Mucosa of descending colon (tissue), 3 donors: ENCODE data around the gene SOX6. TPM values are rescaled to one million over a fixed set of nuclear protein-coding genes. Genes with fewer than 3 reads are reported as not detected.

Experiments used
- ATAC-seq: fragments of 200-7000 bp; cut with Tn5 transposase; one replicate; pipeline ENCODE4 v1.9.1; 2020; ENCODE audit warnings: mild to moderate bottlenecking, moderate library complexity
- DNase-seq, 3 donors: peaks; one replicate each; pipeline ENCODE4 v3.0.0-alpha.2; 2020
- H3K36me3 ChIP-seq: fragments of 200-600 bp; one replicate; pipeline ENCODE4 v1.8.0; 2021; ENCODE audit warnings: low read depth, mild to moderate bottlenecking
- H3K4me1 ChIP-seq: fragments of 200-600 bp; one replicate; pipeline ENCODE4 v1.8.0; 2021; ENCODE audit warnings: low read depth, mild to moderate bottlenecking
- H3K4me3 ChIP-seq: fragments of 200-600 bp; one replicate; pipeline ENCODE4 v1.8.0; 2021; ENCODE audit warnings: mild to moderate bottlenecking
- H3K9me3 ChIP-seq: fragments of 200-600 bp; one replicate; pipeline ENCODE4 v1.8.0; 2021; ENCODE audit warnings: mild to moderate bottlenecking
- CTCF ChIP-seq: fragments of 200-600 bp; IDR thresholded peaks from one replicate; pipeline ENCODE4 v1.8.0; 2022; ENCODE audit warnings: antibody characterized with exemption, mild to moderate bottlenecking
- intact Hi-C, 2 donors: fragments of 100-400 bp; cut with DNase I in 1 of 2; cut with micrococcal nuclease in 1 of 2; formaldehyde crosslinking; loops; one replicate each; pipeline versions ENCODE4 v1.11.0 to v1.11.1; 2022; cut with DNase I, micrococcal nuclease
- total RNA-seq, 3 donors: library from RNA; stranded (reverse); fragmentation: NEBNext Ultra II Directional in 2 of 3; extraction: Animal tissue kit (Norgen Biotek cat#: 25700) in 2 of 3; gene quantifications; one replicate each; pipeline versions ENCODE4 v1.2.1 to v1.2.4, GENCODE V29; 2021 to 2023
- donor health status: DM: no; HTN: no; CAD: no; lungs with moderate emphysema.
- donor health status: DM: no; HTN: no; CAD: no.
- donor health status: DM: no; HTN: yes; CAD: no.

Gene SOX6
- total RNA-seq, 3 donors from 2014 or later, result 5.8 to 6.5 (median 6.0) TPM

GRCh38 chr11:16346975-16347374 lies 9.4 kb downstream of the SOX6 start:
- intact Hi-C loops, result no loop called here
- H3K36me3 ChIP-seq, result no peaks in the 10 kb centered on the region
- ATAC-seq (peak; percentile 79), DNase-seq (no peak)
- H3K9me3 ChIP-seq, result no peaks in the 10 kb centered on the region
- no peak for TF ChIP-seq CTCF
- no peak overlapping the region for H3K4me3 ChIP-seq
- H3K4me1 ChIP-seq, result no peaks in the 10 kb centered on the region

- Histone ChIP-seq H3K4me1 (no peaks in the 10 kb centered on the region), H3K4me3 (no peak overlapping the region), H3K9me3 (no peaks in the 10 kb centered on the region), H3K36me3 (no peaks in the 10 kb centered on the region)
- intact Hi-C loops, result no loop called here
- ATAC-seq, result no peak
- TF ChIP-seq CTCF, result no peak
- DNase-seq, result no peak
Measured at GRCh38 chr11:16341853-16342252, 14.5 kb downstream of the SOX6 start.

GRCh38 chr11:16338393-16338792 lies 18.0 kb downstream of the SOX6 start:
- Histone ChIP-seq H3K4me1 (peaks cover 9% of the 10 kb centered on the region), H3K9me3 (no peaks in the 10 kb centered on the region), H3K36me3 (no peaks in the 10 kb centered on the region), H3K4me3 (no peak overlapping the region)
- no peak for ATAC-seq
- intact Hi-C loops, result no loop called here
- DNase-seq, result no peak
- TF ChIP-seq CTCF, result no peak

- H3K4me1 ChIP-seq, result peaks cover 9% of the 10 kb centered on the region
- intact Hi-C loops, result no loop called here
- ATAC-seq (no peak), DNase-seq (no peak)
- H3K4me3 ChIP-seq, result no peak overlapping the region
- H3K36me3 ChIP-seq, result no peaks in the 10 kb centered on the region
- no peaks in the 10 kb centered on the region for H3K9me3 ChIP-seq
- TF ChIP-seq CTCF, result no peak
Measured at GRCh38 chr11:16337421-16338213, 18.7 kb downstream of the SOX6 start.

GRCh38 chr11:16336721-16337120 lies 19.6 kb downstream of the SOX6 start:
- ATAC-seq (peak; percentile 26), DNase-seq (no peak)
- intact Hi-C loops, result no loop called here
- H3K9me3 ChIP-seq, result no peaks in the 10 kb centered on the region
- TF ChIP-seq CTCF, result no peak
- no peaks in the 10 kb centered on the region for H3K36me3 ChIP-seq
- H3K4me1 ChIP-seq, result peaks cover 9% of the 10 kb centered on the region
- H3K4me3 ChIP-seq, result no peak overlapping the region
